Neural cell (in vitro differentiated cells): ENCODE results near the gene IRX1.

Experiments used
- EP300 ChIP-seq: fragments of 450-650 bp; conservative IDR thresholded peaks from 2 replicates; pipeline ENCODE4 v1.6.1; 2014; ENCODE audit warnings: antibody characterized with exemption, mild to moderate bottlenecking, moderate library complexity; ENCODE audit not compliant: poor library complexity, severe bottlenecking
- EZH2 ChIP-seq: fragments of 200-600, 300-800 bp; shearing (Covaris generic), sonication (generic); IDR thresholded peaks from 2 replicates; pipeline ENCODE4 v1.6.1; 2014; ENCODE audit warnings: antibody characterized with exemption, low read length, borderline replicate concordance, mild to moderate bottlenecking; ENCODE audit not compliant: insufficient read depth, poor library complexity, severe bottlenecking
- MXI1 ChIP-seq: fragments of 450-650 bp; conservative IDR thresholded peaks from 2 replicates; pipeline ENCODE4 v1.6.1; 2014; ENCODE audit warnings: antibody characterized with exemption, mild to moderate bottlenecking; ENCODE audit not compliant: poor library complexity, severe bottlenecking
- POLR2AphosphoS5 ChIP-seq: IDR thresholded peaks from 2 replicates; pipeline ENCODE4 v1.6.1; 2012
- TF ChIP-seq, protein P1 (sequence below): fragments of 450-650 bp; IDR thresholded peaks from 2 replicates; pipeline ENCODE4 v1.5.1; 2014; ENCODE audit warnings: antibody characterized with exemption, mild to moderate bottlenecking, moderate library complexity; ENCODE audit not compliant: poor library complexity, severe bottlenecking
- TF ChIP-seq, protein P2 (sequence below): IDR thresholded peaks from 2 replicates; pipeline ENCODE4 v1.6.1; 2012; ENCODE audit warnings: borderline replicate concordance

DNA sequence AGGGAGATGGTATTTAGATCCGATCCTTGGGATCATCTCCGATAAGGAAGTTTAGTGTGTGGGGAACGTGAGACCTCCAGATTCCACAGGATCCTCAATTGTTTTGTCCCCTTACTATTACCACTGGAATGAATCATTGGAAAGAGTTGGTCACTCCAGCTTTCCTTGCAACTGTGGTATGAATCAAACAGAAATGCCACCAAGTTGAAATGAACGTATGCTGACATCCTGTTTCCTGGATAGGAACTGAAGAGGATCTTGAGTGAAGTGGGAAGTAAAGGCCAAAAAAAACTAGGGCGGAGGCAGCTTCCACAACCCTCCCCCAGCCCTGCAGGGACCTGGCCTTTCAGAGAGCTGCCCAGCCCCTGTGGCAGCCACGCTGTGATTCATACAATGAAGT lies 23.9 kb downstream of the IRX1 start:
- TF ChIP-seq MXI1 (no peak), POLR2AphosphoS5 (no peak), EZH2 (no peak), EP300 (no peak)
- TF ChIP-seq, protein P1, sequence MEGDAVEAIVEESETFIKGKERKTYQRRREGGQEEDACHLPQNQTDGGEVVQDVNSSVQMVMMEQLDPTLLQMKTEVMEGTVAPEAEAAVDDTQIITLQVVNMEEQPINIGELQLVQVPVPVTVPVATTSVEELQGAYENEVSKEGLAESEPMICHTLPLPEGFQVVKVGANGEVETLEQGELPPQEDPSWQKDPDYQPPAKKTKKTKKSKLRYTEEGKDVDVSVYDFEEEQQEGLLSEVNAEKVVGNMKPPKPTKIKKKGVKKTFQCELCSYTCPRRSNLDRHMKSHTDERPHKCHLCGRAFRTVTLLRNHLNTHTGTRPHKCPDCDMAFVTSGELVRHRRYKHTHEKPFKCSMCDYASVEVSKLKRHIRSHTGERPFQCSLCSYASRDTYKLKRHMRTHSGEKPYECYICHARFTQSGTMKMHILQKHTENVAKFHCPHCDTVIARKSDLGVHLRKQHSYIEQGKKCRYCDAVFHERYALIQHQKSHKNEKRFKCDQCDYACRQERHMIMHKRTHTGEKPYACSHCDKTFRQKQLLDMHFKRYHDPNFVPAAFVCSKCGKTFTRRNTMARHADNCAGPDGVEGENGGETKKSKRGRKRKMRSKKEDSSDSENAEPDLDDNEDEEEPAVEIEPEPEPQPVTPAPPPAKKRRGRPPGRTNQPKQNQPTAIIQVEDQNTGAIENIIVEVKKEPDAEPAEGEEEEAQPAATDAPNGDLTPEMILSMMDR, result no peak
- TF ChIP-seq, protein P2, sequence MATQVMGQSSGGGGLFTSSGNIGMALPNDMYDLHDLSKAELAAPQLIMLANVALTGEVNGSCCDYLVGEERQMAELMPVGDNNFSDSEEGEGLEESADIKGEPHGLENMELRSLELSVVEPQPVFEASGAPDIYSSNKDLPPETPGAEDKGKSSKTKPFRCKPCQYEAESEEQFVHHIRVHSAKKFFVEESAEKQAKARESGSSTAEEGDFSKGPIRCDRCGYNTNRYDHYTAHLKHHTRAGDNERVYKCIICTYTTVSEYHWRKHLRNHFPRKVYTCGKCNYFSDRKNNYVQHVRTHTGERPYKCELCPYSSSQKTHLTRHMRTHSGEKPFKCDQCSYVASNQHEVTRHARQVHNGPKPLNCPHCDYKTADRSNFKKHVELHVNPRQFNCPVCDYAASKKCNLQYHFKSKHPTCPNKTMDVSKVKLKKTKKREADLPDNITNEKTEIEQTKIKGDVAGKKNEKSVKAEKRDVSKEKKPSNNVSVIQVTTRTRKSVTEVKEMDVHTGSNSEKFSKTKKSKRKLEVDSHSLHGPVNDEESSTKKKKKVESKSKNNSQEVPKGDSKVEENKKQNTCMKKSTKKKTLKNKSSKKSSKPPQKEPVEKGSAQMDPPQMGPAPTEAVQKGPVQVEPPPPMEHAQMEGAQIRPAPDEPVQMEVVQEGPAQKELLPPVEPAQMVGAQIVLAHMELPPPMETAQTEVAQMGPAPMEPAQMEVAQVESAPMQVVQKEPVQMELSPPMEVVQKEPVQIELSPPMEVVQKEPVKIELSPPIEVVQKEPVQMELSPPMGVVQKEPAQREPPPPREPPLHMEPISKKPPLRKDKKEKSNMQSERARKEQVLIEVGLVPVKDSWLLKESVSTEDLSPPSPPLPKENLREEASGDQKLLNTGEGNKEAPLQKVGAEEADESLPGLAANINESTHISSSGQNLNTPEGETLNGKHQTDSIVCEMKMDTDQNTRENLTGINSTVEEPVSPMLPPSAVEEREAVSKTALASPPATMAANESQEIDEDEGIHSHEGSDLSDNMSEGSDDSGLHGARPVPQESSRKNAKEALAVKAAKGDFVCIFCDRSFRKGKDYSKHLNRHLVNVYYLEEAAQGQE, result no peak
